ENCODE measurements around the gene SUPT20HL2.
"Not testable (repeated sequence)": the region's sequence is repeated elsewhere in the genome, so short reads cannot be mapped to it uniquely, and the experiment has no call there.

The SUPT20HL2 gene

DNA sequence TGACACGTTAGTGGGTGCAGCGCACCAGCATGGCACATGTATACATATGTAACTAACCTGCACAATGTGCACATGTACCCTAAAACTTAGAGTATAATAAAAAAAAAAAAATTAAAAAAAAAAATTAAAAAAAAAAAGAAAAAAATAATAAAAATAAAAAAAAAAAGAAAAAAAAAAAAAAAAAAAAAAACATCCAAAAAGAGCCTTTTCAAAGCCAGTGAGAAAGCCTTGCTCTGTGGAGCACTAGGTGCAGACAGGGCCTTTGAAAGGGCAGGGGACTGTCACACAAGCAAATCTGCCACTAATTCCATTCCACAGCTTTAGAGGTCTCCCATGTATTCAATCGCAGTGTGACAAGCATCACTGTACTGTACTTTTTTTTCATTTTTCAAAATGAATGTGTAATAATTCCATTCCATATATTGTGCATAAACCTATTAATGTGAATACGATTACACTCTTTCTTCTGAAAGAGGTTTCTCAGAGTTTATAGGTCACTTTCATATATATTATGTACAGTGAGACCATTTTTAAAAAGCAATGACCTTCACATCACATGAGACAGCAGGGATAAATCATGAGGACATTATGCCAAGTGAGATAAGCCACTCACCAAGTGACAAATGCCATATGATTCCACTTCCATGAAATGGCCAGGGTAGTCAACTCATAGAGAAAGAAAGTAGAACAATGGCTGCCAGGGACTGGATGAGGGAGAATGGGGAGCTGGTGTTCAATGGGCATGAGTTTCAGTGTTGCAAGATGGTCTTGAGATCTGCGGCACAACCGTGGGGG, 4.1 kb downstream of the SUPT20HL2 start:
- not testable (repeated sequence) for DNase-seq (ENCODE audit: low read depth in 3 of 3)

DNA sequence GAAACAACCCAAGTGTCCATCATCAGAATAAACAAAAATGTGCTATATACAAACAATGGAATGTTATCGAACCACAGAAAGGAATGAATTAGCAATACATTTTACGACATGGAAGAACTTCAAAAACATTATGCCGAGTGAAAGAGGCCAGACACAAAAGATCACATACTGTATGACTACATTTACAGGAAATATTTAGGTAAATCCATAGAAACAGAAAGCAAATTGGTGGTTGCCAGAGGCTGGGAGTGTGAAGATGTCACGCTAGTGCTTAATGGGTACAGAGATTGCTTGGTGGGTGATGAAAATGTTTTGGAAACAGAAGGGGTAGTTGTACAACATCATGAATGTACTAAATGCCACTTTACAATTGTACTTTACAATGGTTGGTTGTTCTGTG, 5.1 kb downstream of the SUPT20HL2 start:
- not testable (repeated sequence) for DNase-seq (ENCODE audit: low read depth in 3 of 3)

DNA sequence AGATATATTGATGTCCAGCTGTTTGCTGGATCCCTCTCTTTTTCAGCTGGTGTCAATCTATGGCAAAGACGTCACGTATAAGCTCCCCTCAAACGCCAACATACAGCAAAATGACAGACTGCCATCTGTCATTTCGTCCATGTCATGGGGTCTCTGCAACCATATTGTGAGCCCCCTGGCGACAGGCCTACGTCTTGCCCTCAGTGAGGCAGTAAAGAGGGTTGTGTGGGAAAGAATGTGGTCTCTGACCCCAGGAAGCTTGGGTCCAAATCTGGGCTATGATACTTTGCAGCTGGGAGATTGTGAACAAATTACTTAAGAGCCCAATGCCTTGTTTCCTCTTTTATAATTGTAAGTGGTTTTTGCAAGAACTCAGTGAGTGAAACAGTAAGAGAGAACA, 7.4 kb downstream of the SUPT20HL2 start:
- no peak for DNase-seq (ENCODE audit: low read depth in 3 of 3)

DNA sequence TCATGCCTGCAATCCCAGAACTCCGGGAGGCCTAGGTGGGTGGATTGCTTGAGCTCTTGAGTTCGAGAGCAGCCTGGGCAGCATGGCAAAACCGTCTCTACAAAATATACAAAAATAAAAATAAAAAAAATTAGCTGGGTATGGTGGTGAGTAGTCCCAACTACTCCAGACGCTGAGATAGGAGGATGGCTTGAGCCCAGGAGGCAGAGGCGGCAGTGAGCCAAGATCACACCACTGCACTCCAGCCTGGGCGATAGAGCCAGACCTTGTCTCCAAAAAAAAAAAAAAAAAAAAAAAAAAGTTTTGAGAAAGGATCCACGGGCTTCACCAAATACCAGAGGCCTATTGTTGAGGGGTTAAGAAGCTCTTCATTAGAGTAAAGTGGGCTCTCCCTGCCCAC, 8.0 kb downstream of the SUPT20HL2 start:
- no peak for DNase-seq (ENCODE audit: low read depth in 3 of 3)

DNA sequence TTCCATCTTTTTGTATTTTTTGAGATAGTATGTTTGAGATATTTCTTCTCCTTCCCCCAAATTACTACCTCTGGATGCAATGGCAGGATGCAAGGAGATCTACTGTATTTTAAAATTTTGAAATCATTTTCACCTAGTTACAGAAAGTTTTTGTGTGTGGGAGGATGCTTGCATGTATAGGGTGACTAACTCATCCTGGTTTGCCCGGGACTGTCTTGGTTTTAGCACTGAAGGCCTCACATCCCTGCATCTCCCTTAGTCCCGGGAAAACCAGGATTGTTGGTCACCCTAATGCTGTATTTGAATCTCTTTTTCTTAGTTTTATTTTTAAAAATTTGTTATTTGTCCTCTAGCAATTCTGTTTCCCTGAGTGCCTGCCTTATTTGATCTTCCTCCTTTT, 12.1 kb downstream of the SUPT20HL2 start:
- DNase-seq (ENCODE audit: low read depth in 3 of 3): no peak

DNA sequence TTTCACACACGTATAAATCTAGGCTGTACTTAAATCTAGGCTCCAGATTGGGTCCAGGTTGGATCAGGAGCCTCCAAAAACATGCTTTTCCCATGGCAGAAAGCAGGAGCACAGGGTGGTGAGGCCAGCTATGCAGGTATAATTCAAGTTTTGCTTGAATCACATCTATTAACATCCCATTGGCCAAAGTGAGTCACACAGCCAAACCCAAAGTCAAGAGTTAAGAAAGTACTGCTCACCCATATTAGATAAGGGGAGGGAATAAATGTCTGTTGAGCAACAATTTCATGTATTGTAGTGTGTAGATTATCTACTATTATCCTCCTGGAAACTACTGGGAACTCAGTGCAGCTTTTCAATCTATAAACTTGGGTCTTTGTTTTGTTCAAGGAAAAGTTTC, 12.8 kb downstream of the SUPT20HL2 start:
- no peak for DNase-seq (ENCODE audit: low read depth in 3 of 3)

DNA sequence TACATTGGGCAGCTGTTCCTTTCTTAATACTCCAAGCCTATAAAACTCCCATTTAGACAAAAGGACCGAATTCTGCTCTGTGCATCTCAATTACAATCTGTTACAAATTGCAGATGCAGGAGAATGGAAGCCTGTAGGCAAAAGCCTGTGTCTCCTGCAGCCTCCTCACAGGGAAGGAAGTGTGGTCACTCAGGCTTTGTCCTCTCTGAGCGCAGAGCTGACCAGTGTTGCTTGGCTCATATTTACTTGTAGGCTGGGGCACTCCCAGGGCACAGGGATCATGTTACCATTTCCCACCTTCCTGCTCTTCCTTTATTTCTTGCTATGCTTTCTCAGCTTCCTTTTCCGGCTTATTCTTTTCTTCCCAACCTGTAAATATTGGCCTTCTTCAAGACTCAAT, 15.7 kb downstream of the SUPT20HL2 start:
- DNase-seq (ENCODE audit: low read depth in 3 of 3): no peak

DNA sequence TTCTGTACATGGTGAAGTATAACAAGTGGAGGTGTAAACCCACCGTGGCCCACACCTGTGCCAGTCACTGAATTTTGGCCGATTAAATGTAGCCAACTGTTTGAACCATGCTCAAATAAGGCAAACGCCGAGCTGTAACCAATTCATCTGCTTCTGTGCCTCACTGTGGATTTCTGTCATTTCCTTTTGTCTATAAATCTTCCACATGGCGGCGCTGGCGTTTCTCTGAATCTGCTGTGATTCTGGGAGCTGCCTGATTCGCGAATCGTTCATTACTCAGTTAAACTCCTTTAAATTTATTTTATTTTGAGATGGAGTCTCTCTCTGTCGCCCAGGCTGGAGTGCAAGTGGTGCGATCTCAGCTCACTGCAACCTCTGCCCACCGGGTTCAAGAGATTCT, 19.2 kb downstream of the SUPT20HL2 start:
- no peak for DNase-seq (ENCODE audit: low read depth in 3 of 3)

DNA sequence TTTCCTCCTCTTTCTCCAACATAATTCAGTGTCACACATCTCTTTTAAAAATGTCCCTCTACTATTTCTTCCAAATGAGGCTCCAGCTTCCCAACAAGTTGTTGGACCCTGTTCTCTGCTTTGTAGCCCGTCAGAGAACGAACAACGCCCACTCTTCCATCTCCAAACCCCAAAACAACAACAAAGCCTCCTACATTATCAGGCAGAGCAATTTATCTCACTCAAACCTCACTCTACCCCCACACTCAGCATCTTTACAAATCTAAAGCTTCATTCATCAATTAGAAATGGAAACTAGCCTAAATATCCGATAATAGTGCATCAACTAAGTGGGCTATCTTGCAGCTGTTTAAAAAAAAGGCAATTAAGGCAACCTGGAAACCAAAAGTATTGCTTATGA, 20.5 kb downstream of the SUPT20HL2 start:
- no peak for DNase-seq (ENCODE audit: low read depth in 3 of 3)

DNA sequence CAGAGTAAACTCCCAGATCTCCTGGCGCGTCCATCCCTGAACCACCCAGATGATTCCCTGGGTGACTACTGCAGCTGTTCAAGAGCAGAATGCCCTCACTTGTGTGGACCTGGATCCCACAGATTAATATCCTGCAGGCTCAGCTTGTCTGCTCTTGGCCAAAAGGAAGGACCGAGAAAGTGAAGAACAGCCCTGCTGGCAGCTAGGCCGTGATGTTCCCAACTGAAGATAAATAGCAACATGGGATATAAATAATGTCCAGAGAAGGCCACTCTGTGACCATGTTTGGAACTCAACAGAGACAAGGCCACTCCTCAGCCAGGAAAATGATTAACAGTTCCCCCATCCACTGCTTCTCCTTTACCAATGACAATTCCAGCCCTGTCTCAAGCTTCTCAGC, 21.5 kb downstream of the SUPT20HL2 start:
- no peak for DNase-seq (ENCODE audit: low read depth in 3 of 3)

DNA sequence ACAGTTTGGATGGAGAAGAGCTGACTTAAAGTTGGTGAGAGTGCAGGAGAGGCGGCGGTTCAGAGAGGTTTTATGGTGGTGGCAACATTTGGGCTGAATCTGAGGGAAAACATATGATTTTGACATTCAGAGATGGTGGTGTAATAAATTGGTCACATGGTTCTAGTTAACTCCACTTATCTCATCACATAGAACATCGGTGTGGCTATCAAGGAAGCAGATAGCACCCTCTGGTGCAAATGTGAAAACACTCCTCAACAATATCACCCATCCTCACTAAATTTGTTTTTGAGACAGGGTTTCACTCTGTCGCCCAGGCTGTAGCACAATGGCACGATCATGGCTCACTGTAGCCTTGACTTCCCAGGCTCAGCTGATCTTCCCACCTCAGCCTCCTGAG, 28.8 kb downstream of the SUPT20HL2 start:
- no peak for DNase-seq (ENCODE audit: low read depth in 3 of 3)

DNA sequence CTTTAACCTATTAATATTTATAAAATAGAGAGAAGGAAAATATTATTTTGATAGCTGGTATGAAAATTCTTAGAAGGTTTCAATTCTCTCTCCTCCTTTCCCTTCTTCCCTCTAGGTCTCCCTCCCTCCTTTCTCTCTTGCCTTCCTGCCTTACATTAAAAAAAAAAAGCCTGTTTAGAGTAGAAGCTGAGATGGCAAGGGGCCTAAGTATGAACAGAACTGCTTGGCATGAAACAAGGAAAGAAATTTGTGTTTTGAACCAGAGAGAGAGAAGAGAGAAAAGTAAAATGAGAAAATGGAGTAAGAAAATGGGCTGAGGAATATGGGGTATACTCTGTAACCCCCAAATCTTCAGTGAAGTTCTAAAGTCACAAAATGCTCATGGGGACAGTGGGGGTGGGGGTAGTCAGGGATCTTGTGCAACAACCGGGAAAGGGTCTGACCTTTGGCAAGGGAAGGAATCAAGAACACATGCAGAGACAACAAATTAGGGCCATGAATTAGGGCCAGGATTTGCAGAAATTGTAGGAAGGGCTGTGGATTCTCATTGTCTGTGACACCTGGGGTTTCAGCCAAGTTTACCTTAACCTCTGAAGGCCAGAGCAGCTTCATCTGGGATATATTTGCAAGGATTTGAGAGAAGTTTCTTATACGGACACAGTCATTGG, 30.6 kb downstream of the SUPT20HL2 start:
- DNase-seq (ENCODE audit: low read depth in 3 of 3): no peak

DNA sequence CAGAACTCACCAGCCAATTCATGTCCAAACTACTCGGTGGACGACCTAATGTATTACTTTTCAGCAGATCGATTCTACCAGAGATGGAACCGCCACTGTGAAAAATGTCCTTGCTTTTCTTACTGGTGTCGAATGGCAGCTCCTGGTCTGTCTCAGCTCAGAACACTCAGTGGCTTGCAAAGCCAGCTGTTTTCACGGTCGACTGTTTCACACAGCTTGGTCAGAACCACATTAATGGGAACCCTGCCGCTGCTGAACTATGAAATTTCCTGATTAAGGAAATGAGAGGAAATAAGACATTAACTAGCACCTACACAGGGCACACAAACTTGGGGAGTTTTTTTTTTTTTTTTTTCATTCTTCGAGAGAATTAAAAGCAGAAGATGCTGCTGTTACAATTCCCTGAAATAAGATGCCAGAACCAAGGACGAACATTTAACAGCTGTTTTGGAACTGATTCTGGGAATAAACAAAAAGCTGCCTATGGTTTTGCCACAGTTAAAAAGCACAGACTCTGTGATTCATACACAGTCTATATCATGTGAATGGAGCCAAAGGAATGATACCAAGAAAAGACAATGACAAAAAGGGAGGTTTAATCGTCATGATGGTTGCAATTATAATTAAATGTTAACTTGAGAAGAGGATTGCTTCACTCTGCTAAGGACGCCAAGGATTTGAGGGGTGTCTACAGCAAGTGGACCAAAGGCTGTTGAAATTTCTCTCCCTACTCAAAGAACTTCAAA, 31.3 kb downstream of the SUPT20HL2 start:
- no peak for DNase-seq (ENCODE audit: low read depth in 3 of 3)

DNA sequence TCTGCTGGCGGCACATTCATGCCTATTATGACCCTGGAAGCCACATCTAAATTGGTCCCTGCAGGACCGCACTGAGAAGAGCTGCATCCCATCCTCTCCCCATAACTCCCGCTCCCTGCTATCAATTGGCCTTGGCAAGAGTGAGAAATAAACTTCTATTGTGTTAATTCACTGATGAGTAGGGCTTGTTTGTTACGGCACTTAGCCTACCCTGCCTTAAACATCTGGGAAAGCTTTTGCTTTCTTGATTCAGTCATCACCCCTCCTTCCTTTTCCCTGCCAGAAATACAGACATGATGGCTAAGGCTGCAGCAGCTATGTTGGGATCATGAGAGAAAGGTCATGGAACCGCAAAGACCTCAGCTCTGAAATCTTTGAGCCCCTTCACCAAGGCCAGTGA, 36.5 kb downstream of the SUPT20HL2 start:
- DNase-seq (ENCODE audit: low read depth in 3 of 3): no peak

DNA sequence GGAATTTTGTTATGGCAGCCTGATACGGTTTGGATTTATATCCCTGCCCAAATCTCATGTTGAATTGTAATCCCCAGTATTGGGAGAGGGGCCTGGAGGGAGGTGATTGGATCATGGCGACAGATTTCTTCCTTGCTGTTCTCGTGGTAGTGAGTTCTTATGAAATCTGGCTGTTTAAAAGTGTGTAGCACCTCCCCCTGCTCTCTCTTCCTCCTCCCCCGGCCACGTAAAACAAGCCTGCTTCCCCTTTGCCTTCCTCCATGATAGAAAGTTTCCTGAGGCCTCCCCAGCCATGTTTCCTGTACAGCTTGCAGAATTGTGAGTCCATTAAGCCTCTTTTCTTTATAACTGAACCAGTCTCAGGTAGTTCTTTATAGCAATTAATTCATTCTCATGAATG, 37.9 kb downstream of the SUPT20HL2 start:
- no peak for DNase-seq (ENCODE audit: low read depth in 3 of 3)

DNA sequence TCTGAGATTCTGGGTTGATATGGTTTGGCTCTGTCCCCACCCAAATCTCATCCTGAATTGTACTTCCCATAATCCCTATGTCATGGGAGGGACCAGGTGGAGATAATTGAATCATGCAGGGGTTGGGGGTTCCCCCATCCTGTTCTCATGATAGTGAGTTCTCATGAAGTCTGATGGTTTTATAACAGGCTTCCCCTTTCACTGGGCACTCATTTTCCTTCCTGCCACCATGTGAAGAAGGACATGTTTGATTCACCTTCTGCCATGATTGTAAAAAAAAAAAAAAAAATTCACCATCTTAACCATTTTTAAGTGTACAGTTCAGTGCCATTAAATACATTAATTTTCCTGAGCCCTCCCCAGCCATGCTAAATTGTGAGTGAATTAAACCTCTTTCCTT, 42.6 kb downstream of the SUPT20HL2 start:
- no peak for DNase-seq (ENCODE audit: low read depth in 3 of 3)

DNA sequence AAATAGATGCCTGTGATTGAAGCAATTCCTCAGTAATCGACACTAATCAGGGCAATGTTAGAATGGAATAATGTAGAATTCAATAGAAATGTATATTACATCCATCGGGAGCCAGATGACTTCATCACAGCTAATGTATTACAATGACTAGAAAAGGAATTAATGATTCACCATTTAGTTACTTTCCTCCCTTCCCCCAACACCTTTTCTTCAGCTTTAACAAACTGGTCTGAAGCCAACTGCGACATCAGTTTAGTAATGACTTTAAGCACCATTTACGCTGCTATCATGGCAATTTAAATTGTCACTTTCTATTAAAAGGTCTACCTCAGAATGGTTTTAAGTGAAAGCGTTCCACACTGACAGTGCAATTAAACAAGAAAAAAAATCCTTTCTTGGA, 45.1 kb downstream of the SUPT20HL2 start:
- DNase-seq (ENCODE audit: low read depth in 3 of 3): no peak

DNA sequence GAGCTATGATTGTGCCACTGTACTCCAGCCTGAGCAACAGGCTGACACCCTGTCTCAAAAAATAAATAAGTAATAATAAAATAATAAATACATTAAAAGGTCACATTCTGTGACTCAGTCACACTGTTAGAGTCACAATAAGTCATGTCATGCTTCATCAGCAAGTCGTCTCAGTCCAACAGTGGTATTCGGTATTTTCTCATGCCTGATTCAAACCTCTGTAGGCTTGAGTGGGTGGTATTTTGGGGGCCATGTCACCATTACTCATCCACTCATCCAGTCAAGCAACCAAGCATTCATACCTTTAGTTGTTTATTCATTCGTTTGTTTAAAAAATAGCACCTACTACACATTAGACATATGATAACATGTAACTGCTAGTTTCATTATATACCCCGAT, 46.9 kb downstream of the SUPT20HL2 start:
- no peak for DNase-seq (ENCODE audit: low read depth in 3 of 3)

DNA sequence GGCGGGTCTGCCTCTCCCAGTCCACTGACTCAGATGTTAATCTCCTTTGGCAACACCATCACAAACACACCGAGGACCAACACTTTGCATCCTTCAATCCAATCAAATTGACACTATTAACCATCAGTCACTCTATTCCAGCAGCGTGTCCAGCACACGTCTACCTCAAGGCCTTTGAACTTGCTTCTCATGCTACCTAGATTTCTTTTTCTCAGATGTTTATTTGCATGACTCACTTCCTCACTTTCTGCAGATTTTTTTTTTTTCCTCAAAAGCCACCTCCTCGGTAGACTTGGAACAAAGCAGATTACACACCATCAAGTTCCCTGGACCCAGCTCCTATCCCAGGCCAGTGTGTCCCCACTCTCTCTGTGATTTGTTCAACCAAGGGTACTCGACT, 49.5 kb downstream of the SUPT20HL2 start:
- DNase-seq (ENCODE audit: low read depth in 3 of 3): no peak

DNA sequence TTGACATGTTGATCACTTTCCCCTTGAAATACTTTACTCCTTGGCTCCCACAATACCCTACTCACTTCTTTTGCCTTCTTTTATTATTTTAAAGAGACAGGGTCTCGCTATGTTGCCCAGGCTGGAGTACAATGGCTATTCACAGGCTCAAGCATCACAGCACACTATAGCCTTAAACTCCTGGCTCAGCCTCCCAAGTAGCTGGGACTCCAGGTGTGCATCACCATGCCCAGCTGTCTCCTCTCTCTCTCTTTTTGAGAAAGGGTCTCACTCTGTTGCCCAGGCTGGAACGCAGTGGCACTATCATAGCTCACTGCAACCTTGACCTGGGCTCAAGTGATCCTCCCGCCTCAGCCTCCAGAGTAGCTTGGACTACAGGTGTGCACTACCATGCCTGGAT, 51.6 kb downstream of the SUPT20HL2 start:
- no peak for DNase-seq (ENCODE audit: low read depth in 3 of 3)
